SK-N-SH treated with all-trans-retinoic acid at 6 μM for 48 hours (cell line): Measurements from ENCODE around the gene LHFPL3.

Source experiments
- ATAC-seq: fragments of 200-7000 bp; cut with Tn5 transposase; 3 replicates; pipeline ENCODE4 v1.9.1; 2020; ENCODE audit warnings: mild to moderate bottlenecking, moderate library complexity
- ARNTL ChIP-seq: fragments of 450-650 bp; formaldehyde crosslinking; IDR thresholded peaks from 2 replicates; pipeline ENCODE4 v1.5.0; 2020; ENCODE audit warnings: low read depth, mild to moderate bottlenecking, moderate library complexity, borderline replicate concordance
- BACH2 ChIP-seq: fragments of 250-450 bp; sonication (Bioruptor Pico); IDR thresholded peaks from 2 replicates; pipeline ENCODE4 v1.9.0; 2021; ENCODE audit warnings: mild to moderate bottlenecking, borderline replicate concordance
- CREB5 ChIP-seq: fragments of 250-450 bp; sonication (Bioruptor Pico); IDR thresholded peaks from 2 replicates; pipeline ENCODE4 v1.5.1; 2020; ENCODE audit warnings: low read depth, mild to moderate bottlenecking, moderate library complexity
- CSDC2 ChIP-seq: fragments of 250-450 bp; sonication (Bioruptor Pico); IDR thresholded peaks from 2 replicates; pipeline ENCODE4 v1.5.0; 2020; ENCODE audit warnings: mild to moderate bottlenecking, moderate library complexity
- CSRNP3 ChIP-seq: fragments of 250-450 bp; sonication (Bioruptor Pico); IDR thresholded peaks from 2 replicates; pipeline ENCODE4 v1.5.1; 2021; ENCODE audit warnings: mild to moderate bottlenecking, moderate library complexity
- ESRRG ChIP-seq: fragments of 250-450 bp; sonication (Bioruptor Pico); IDR thresholded peaks from 2 replicates; pipeline ENCODE4 v1.6.1; 2021; ENCODE audit warnings: mild to moderate bottlenecking
- GLIS3 ChIP-seq: fragments of 250-450 bp; sonication (Bioruptor Pico); IDR thresholded peaks from 2 replicates; pipeline ENCODE4 v1.5.0; 2020; ENCODE audit warnings: mild to moderate bottlenecking, moderate library complexity
- ISL1 ChIP-seq: fragments of 250-450 bp; sonication (Bioruptor Pico); IDR thresholded peaks from 2 replicates; pipeline ENCODE4 v2.1.2; 2022; ENCODE audit warnings: mild to moderate bottlenecking, moderate library complexity
- OSR1 ChIP-seq: fragments of 250-450 bp; sonication (Bioruptor Pico); IDR thresholded peaks from 2 replicates; pipeline ENCODE4 v1.8.0; 2022; ENCODE audit warnings: moderate library complexity, mild to moderate bottlenecking, inconsistent platforms
- PPARA ChIP-seq: fragments of 250-450 bp; sonication (Bioruptor Pico); IDR thresholded peaks from 2 replicates; pipeline ENCODE4 v1.5.0; 2020; ENCODE audit warnings: mild to moderate bottlenecking, borderline replicate concordance
- RARB ChIP-seq: fragments of 250-450 bp; sonication (Bioruptor Pico); IDR thresholded peaks from 2 replicates; pipeline ENCODE4 v1.8.0; 2021; ENCODE audit warnings: mild to moderate bottlenecking, moderate library complexity
- SNAI2 ChIP-seq: fragments of 250-450 bp; sonication (Bioruptor Pico); IDR thresholded peaks from 2 replicates; pipeline ENCODE4 v1.5.0; 2020; ENCODE audit warnings: mild to moderate bottlenecking, moderate library complexity
- TCF4 ChIP-seq: fragments of 250-450 bp; sonication (Bioruptor Pico); IDR thresholded peaks from 2 replicates; pipeline ENCODE4 v1.8.0; 2021; ENCODE audit warnings: mild to moderate bottlenecking, moderate library complexity, borderline replicate concordance
- TOX ChIP-seq: fragments of 250-450 bp; sonication (Bioruptor Pico); IDR thresholded peaks from 2 replicates; pipeline ENCODE4 v1.8.0; 2021; ENCODE audit warnings: mild to moderate bottlenecking, moderate library complexity, borderline replicate concordance
- TSHZ2 ChIP-seq: fragments of 250-450 bp; sonication (Bioruptor Pico); IDR thresholded peaks from 2 replicates; pipeline ENCODE4 v1.5.0; 2020; ENCODE audit warnings: mild to moderate bottlenecking, moderate library complexity
- ZC3H10 ChIP-seq: fragments of 250-450 bp; sonication (Bioruptor Pico); IDR thresholded peaks from 2 replicates; pipeline ENCODE4 v1.5.1; 2021; ENCODE audit warnings: mild to moderate bottlenecking, moderate library complexity
- ZFP30 ChIP-seq: fragments of 450-650 bp; formaldehyde crosslinking; IDR thresholded peaks from 2 replicates; pipeline ENCODE4 v1.5.0; 2022; ENCODE audit warnings: mild to moderate bottlenecking, moderate library complexity
- ZNF70 ChIP-seq: fragments of 450-650 bp; formaldehyde crosslinking; IDR thresholded peaks from 2 replicates; pipeline ENCODE4 v1.5.0; 2020; ENCODE audit warnings: mild to moderate bottlenecking, moderate library complexity
- ZNF8 ChIP-seq: fragments of 450-650 bp; formaldehyde crosslinking; IDR thresholded peaks from 2 replicates; pipeline ENCODE4 v1.5.0; 2020; ENCODE audit warnings: mild to moderate bottlenecking, moderate library complexity
- TF ChIP-seq, protein P1 (sequence below): fragments of 250-450 bp; sonication (Bioruptor Pico); IDR thresholded peaks from 2 replicates; pipeline ENCODE4 v1.8.0; 2020; ENCODE audit warnings: mild to moderate bottlenecking, moderate library complexity, borderline replicate concordance

Gene LHFPL3

GRCh38 chr7:104900525-104901239, 572.3 kb downstream of the LHFPL3 start (continued):
- no peak for TF ChIP-seq RARB
- TF ChIP-seq CREB5 (CRISPR knock-in tag), result no peak
- no peak for TF ChIP-seq CSRNP3 (CRISPR knock-in tag)
- no peak for TF ChIP-seq ZFP30 (CRISPR knock-in tag)
- TF ChIP-seq ZNF8 (CRISPR knock-in tag), result no peak

DNA sequence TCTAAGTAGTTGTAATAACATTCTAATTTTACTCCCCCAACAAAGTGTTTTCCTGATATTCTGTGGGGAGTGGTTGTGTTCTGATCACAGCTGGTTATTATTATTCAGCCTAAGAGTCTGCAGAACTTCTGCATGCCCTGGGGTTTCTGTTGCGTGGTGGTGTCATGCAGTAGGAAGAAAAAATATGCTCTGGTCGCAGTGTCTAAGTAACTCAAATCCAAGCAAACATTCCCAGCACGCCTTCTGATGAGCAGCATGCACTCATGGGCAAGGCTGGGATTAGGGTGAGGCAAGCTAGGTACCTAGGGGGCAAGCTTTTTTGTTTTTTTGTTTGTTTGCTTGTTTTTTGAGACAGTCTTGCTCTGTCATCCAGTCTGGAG, 572.8 kb downstream of the LHFPL3 start:
- ATAC-seq, result no peak
- TF ChIP-seq ZNF70 (CRISPR knock-in tag) (no peak), ZNF8 (CRISPR knock-in tag) (no peak), TSHZ2 (no peak), TOX (CRISPR knock-in tag) (no peak), OSR1 (no peak), TCF4 (CRISPR knock-in tag) (no peak), ESRRG (no peak), PPARA (CRISPR knock-in tag) (no peak), ZC3H10 (CRISPR knock-in tag) (no peak), CSDC2 (CRISPR knock-in tag) (no peak), RARB (no peak), SNAI2 (CRISPR knock-in tag) (no peak), ISL1 (no peak)
- TF ChIP-seq, protein P1, sequence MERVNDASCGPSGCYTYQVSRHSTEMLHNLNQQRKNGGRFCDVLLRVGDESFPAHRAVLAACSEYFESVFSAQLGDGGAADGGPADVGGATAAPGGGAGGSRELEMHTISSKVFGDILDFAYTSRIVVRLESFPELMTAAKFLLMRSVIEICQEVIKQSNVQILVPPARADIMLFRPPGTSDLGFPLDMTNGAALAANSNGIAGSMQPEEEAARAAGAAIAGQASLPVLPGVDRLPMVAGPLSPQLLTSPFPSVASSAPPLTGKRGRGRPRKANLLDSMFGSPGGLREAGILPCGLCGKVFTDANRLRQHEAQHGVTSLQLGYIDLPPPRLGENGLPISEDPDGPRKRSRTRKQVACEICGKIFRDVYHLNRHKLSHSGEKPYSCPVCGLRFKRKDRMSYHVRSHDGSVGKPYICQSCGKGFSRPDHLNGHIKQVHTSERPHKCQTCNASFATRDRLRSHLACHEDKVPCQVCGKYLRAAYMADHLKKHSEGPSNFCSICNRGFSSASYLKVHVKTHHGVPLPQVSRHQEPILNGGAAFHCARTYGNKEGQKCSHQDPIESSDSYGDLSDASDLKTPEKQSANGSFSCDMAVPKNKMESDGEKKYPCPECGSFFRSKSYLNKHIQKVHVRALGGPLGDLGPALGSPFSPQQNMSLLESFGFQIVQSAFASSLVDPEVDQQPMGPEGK, result no peak

DNA sequence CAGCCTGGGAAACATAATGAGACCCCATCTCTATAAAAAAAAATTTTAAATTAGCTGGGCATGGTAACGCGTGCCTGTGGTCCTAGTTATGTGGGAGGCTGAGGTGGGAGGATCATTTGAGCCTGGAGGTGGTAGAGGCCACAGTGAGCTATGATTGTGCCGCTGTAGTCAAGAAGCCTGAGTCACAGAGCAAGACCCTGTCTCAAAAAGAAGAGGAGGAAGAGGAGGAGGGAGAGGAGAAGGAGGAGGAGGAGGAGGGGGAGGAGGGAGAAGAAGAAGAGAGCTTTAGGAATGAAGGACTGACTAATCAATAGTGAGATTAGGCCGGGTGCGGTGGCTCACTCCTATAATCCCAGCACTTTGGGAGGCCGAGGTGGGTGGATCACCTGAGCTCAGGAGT, 573.8 kb downstream of the LHFPL3 start:
- TF ChIP-seq ARNTL (CRISPR knock-in tag) (no peak), GLIS3 (CRISPR knock-in tag) (no peak), ZNF70 (CRISPR knock-in tag) (no peak), TSHZ2 (no peak), BACH2 (CRISPR knock-in tag) (no peak)
- no peak for ATAC-seq
